ENCODE data around the gene MRPL44.

GRCh38 chr2:223998948-223999347, 41.7 kb downstream of the MRPL44 start:
- no peak for TF ChIP-seq EZH2 (IDR thresholded peaks at IDR 0.05; ENCODE audit: insufficient read depth, poor library complexity, severe bottlenecking)
- TF ChIP-seq EZH2phosphoT487 (IDR thresholded peaks at IDR 0.05; ENCODE audit: insufficient read depth, low read depth), result no peak
